Measurements from ENCODE around the gene LAMTOR2.

Gene LAMTOR2

GRCh38 chr1:156080241-156080862, 25.8 kb downstream of the LAMTOR2 start:
- H3K36me3 Mint-ChIP-seq, result no peaks in the 10 kb centered on the region
- peaks cover 15% of the 10 kb centered on the region for H3K4me1 Mint-ChIP-seq
- no peaks in the 10 kb centered on the region for H3K9me3 Mint-ChIP-seq
- no peak overlapping the region for H3K4me3 Mint-ChIP-seq
- H3K27me3 Mint-ChIP-seq, result peaks cover 5% of the 10 kb centered on the region
- peak overlapping the region; percentile 30 for H3K27ac Mint-ChIP-seq

GRCh38 chr1:156080863-156081179, 26.2 kb downstream of the LAMTOR2 start:
- Mint-ChIP-seq H3K4me1 (peaks cover 15% of the 10 kb centered on the region), H3K27ac (no peak overlapping the region), H3K4me3 (peak overlapping the region; percentile 66), H3K36me3 (no peaks in the 10 kb centered on the region), H3K27me3 (peaks cover 7% of the 10 kb centered on the region), H3K9me3 (no peaks in the 10 kb centered on the region)

- Mint-ChIP-seq H3K27me3 (peaks cover 7% of the 10 kb centered on the region), H3K36me3 (no peaks in the 10 kb centered on the region), H3K4me1 (peaks cover 15% of the 10 kb centered on the region), H3K4me3 (peak overlapping the region; percentile 86), H3K27ac (no peak overlapping the region), H3K9me3 (no peaks in the 10 kb centered on the region)
These were observed 26.8 kb downstream of the LAMTOR2 start for GRCh38 chr1:156081180-156081916.

- H3K27ac Mint-ChIP-seq, result no peak overlapping the region
These were observed 27.3 kb downstream of the LAMTOR2 start for GRCh38 chr1:156081917-156082308.

GRCh38 chr1:156082309-156083091, 27.9 kb downstream of the LAMTOR2 start, which contains the start of gene MEX3A:
TSS of gene MEX3A (minus strand) at chr1:156082465. CDS start at chr1:156081998, 467 bp downstream.
- no peaks in the 10 kb centered on the region for H3K36me3 Mint-ChIP-seq
- H3K27me3 Mint-ChIP-seq, result peaks cover 13% of the 10 kb centered on the region
- H3K27ac Mint-ChIP-seq, result peak within 1 kb of the TSS; percentile 46
- peak within 1 kb of the TSS; percentile 86 for H3K4me3 Mint-ChIP-seq
- no peaks in the 10 kb centered on the region for H3K9me3 Mint-ChIP-seq
- peaks cover 15% of the 10 kb centered on the region for H3K4me1 Mint-ChIP-seq

More at GRCh38 chr1:156081917-156082308, 27.3 kb downstream of the LAMTOR2 start:
- Mint-ChIP-seq H3K27me3 (peaks cover 10% of the 10 kb centered on the region), H3K4me3 (peak overlapping the region; percentile 86), H3K36me3 (no peaks in the 10 kb centered on the region), H3K4me1 (peaks cover 15% of the 10 kb centered on the region), H3K9me3 (no peaks in the 10 kb centered on the region)

- no peaks in the 10 kb centered on the region for H3K36me3 Mint-ChIP-seq
- peaks cover 15% of the 10 kb centered on the region for H3K4me1 Mint-ChIP-seq
- H3K9me3 Mint-ChIP-seq, result no peaks in the 10 kb centered on the region
- H3K27me3 Mint-ChIP-seq, result peaks cover 13% of the 10 kb centered on the region
- H3K27ac Mint-ChIP-seq, result peak overlapping the region; percentile 35
- H3K4me3 Mint-ChIP-seq, result peak overlapping the region; percentile 44
These were observed 29.5 kb downstream of the LAMTOR2 start for GRCh38 chr1:156083800-156084790.

- Mint-ChIP-seq H3K9me3 (no peaks in the 10 kb centered on the region), H3K4me1 (peaks cover 20% of the 10 kb centered on the region), H3K4me3 (no peak overlapping the region), H3K27me3 (peaks cover 18% of the 10 kb centered on the region), H3K36me3 (no peaks in the 10 kb centered on the region), H3K27ac (no peak overlapping the region)
These were observed 31.7 kb downstream of the LAMTOR2 start for GRCh38 chr1:156086256-156086662.

GRCh38 chr1:156089704-156090103, 35.1 kb downstream of the LAMTOR2 start:
- no peaks in the 10 kb centered on the region for H3K36me3 Mint-ChIP-seq
- H3K9me3 Mint-ChIP-seq, result no peaks in the 10 kb centered on the region
- H3K27ac Mint-ChIP-seq, result no peak overlapping the region
- H3K27me3 Mint-ChIP-seq, result peaks cover 16% of the 10 kb centered on the region
- H3K4me1 Mint-ChIP-seq, result peaks cover 5% of the 10 kb centered on the region
- no peak overlapping the region for H3K4me3 Mint-ChIP-seq

GRCh38 chr1:156090138-156090839, 35.7 kb downstream of the LAMTOR2 start:
- Mint-ChIP-seq H3K36me3 (no peaks in the 10 kb centered on the region), H3K4me3 (no peak overlapping the region), H3K27ac (no peak overlapping the region), H3K27me3 (peaks cover 13% of the 10 kb centered on the region), H3K4me1 (peaks cover 5% of the 10 kb centered on the region), H3K9me3 (no peaks in the 10 kb centered on the region)

- Mint-ChIP-seq H3K4me3 (no peak overlapping the region), H3K4me1 (peaks cover 9% of the 10 kb centered on the region), H3K27ac (no peak overlapping the region), H3K9me3 (no peaks in the 10 kb centered on the region), H3K27me3 (peaks cover 11% of the 10 kb centered on the region), H3K36me3 (no peaks in the 10 kb centered on the region)
These were observed 36.2 kb downstream of the LAMTOR2 start for GRCh38 chr1:156090840-156091188.

- no peaks in the 10 kb centered on the region for H3K9me3 Mint-ChIP-seq
- no peaks in the 10 kb centered on the region for H3K36me3 Mint-ChIP-seq
- H3K27me3 Mint-ChIP-seq, result peaks cover 9% of the 10 kb centered on the region
- peaks cover 17% of the 10 kb centered on the region for H3K4me1 Mint-ChIP-seq
- H3K27ac Mint-ChIP-seq, result no peak overlapping the region
- H3K4me3 Mint-ChIP-seq, result no peak overlapping the region
These were observed 37.0 kb downstream of the LAMTOR2 start for GRCh38 chr1:156091610-156092009.

- Mint-ChIP-seq H3K27me3 (no peaks in the 10 kb centered on the region), H3K36me3 (no peaks in the 10 kb centered on the region), H3K4me1 (peaks cover 41% of the 10 kb centered on the region), H3K9me3 (no peaks in the 10 kb centered on the region), H3K27ac (peak overlapping the region; percentile 89), H3K4me3 (peak overlapping the region; percentile 67)
These were observed 41.4 kb downstream of the LAMTOR2 start for GRCh38 chr1:156095906-156096508.

- H3K4me1 Mint-ChIP-seq, result peaks cover 41% of the 10 kb centered on the region
- no peaks in the 10 kb centered on the region for H3K36me3 Mint-ChIP-seq
- H3K9me3 Mint-ChIP-seq, result no peaks in the 10 kb centered on the region
- peak overlapping the region; percentile 67 for H3K4me3 Mint-ChIP-seq
- H3K27ac Mint-ChIP-seq, result peak overlapping the region; percentile 59
- H3K27me3 Mint-ChIP-seq, result no peaks in the 10 kb centered on the region
These were observed 42.2 kb downstream of the LAMTOR2 start for GRCh38 chr1:156096640-156097391.

Measured in activated naive CD4-positive, alpha-beta T cell treated with anti-CD3 and anti-CD28 coated beads, Interleukin-2, amount 50 U/mL, for 24 hours (primary cell).